Hepatocyte (in vitro differentiated cells): Measurements from ENCODE around the gene KDM8.

Source experiments
- CTCF ChIP-seq: fragments of 200-600 bp; sonication (generic); IDR thresholded peaks from 2 replicates; pipeline ENCODE4 v1.5.1; 2016; ENCODE audit warnings: antibody characterized with exemption, mild to moderate bottlenecking; ENCODE audit not compliant: poor library complexity
- EZH2 ChIP-seq: fragments of 200-600 bp; sonication (generic); IDR thresholded peaks from 2 replicates; pipeline ENCODE4 v1.6.1; 2016; ENCODE audit warnings: antibody characterized with exemption, mild to moderate bottlenecking, borderline replicate concordance
- EZH2phosphoT487 ChIP-seq: fragments of 200-600 bp; sonication (generic); IDR thresholded peaks from one replicate; pipeline ENCODE4 v1.6.1; 2018; ENCODE audit warnings: antibody characterized with exemption, mild to moderate bottlenecking, low read depth, moderate library complexity; ENCODE audit not compliant: unreplicated experiment, severe bottlenecking

DNA sequence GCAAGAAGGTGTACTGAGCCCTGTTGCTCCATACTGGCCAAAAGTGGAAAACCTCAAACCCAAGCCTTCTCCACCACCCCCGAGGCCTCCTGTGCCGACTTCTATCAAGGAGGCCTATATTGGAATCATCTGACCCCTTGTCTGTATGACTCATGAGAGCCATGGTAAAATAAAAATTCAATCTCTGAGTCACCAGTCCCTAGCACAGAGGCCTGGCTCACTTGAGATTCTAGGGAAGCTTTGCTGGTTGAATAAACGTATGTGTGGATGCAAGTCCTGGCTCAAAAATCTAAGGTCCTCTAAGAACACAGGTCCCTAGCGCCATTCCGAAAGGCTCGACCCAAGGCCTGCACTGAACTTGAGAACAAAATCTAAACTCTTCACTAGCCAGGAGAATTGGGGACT lies 50.2 kb downstream of the KDM8 start:
- no peak for TF ChIP-seq CTCF
- no peak for TF ChIP-seq EZH2
- no peak for TF ChIP-seq EZH2phosphoT487
